ENCODE measurements around the gene PTPRD. TPM values are rescaled to one million over a fixed set of nuclear protein-coding genes. Genes with fewer than 3 reads are reported as not detected.

The PTPRD gene
- total RNA-seq, 1 experiment from 2014 or later, result not detected

GRCh38 chr9:8569823-8570222 is 2043.0 kb downstream of the PTPRD start:
- CTCF ChIA-PET, result no interaction called here
- Histone ChIP-seq H3K4me1 (ENCODE audit: control insufficient read depth, insufficient read depth, low read length) (no peaks in the 10 kb centered on the region), H3K4me3 (ENCODE audit: low read depth in 2 of 2, low read length in 2 of 2) (no peak overlapping the region), H3K27me3 (ENCODE audit: control insufficient read depth, insufficient read depth, low read length) (no peaks in the 10 kb centered on the region), H3K36me3 (ENCODE audit: control insufficient read depth, insufficient read depth, low read length) (no peaks in the 10 kb centered on the region), H3K9me3 (ENCODE audit: control insufficient read depth, insufficient read depth, low read depth, low read length) (no peaks in the 10 kb centered on the region), H3K27ac (ENCODE audit: low read length) (no peak overlapping the region)
- TF ChIP-seq, protein P1, sequence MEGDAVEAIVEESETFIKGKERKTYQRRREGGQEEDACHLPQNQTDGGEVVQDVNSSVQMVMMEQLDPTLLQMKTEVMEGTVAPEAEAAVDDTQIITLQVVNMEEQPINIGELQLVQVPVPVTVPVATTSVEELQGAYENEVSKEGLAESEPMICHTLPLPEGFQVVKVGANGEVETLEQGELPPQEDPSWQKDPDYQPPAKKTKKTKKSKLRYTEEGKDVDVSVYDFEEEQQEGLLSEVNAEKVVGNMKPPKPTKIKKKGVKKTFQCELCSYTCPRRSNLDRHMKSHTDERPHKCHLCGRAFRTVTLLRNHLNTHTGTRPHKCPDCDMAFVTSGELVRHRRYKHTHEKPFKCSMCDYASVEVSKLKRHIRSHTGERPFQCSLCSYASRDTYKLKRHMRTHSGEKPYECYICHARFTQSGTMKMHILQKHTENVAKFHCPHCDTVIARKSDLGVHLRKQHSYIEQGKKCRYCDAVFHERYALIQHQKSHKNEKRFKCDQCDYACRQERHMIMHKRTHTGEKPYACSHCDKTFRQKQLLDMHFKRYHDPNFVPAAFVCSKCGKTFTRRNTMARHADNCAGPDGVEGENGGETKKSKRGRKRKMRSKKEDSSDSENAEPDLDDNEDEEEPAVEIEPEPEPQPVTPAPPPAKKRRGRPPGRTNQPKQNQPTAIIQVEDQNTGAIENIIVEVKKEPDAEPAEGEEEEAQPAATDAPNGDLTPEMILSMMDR (IDR thresholded peaks at IDR 0.05), result no peak
- TF ChIP-seq TCF7L2 (IDR thresholded peaks at IDR 0.05; ENCODE audit: low read depth, low read length) (no peak), SIN3A (IDR thresholded peaks at IDR 0.05; ENCODE audit: borderline replicate concordance, insufficient read depth, low read depth, low read length) (no peak), POLR2AphosphoS5 (IDR thresholded peaks at IDR 0.05; ENCODE audit: low read depth, low read length) (no peak)
- TF ChIP-seq, protein P2, sequence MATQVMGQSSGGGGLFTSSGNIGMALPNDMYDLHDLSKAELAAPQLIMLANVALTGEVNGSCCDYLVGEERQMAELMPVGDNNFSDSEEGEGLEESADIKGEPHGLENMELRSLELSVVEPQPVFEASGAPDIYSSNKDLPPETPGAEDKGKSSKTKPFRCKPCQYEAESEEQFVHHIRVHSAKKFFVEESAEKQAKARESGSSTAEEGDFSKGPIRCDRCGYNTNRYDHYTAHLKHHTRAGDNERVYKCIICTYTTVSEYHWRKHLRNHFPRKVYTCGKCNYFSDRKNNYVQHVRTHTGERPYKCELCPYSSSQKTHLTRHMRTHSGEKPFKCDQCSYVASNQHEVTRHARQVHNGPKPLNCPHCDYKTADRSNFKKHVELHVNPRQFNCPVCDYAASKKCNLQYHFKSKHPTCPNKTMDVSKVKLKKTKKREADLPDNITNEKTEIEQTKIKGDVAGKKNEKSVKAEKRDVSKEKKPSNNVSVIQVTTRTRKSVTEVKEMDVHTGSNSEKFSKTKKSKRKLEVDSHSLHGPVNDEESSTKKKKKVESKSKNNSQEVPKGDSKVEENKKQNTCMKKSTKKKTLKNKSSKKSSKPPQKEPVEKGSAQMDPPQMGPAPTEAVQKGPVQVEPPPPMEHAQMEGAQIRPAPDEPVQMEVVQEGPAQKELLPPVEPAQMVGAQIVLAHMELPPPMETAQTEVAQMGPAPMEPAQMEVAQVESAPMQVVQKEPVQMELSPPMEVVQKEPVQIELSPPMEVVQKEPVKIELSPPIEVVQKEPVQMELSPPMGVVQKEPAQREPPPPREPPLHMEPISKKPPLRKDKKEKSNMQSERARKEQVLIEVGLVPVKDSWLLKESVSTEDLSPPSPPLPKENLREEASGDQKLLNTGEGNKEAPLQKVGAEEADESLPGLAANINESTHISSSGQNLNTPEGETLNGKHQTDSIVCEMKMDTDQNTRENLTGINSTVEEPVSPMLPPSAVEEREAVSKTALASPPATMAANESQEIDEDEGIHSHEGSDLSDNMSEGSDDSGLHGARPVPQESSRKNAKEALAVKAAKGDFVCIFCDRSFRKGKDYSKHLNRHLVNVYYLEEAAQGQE (IDR thresholded peaks at IDR 0.05; ENCODE audit: insufficient read depth in 1 of 2, low read depth in 2 of 2, low read length in 1 of 2), result no peak
- DNase-seq (ENCODE audit: low read depth, low spot score) (no peak), ATAC-seq (no peak)
- BruUV-seq (replicated peaks), result no TSS peak
- in situ Hi-C loops (cut with HindIII; ENCODE audit: low pct_unique_long_range_greater_than_20kb, low sequenced_read_pairs) (no loop called here), intact Hi-C loops (cut with micrococcal nuclease; ENCODE audit: unreplicated experiment) (no loop called here)
- POLR2A ChIA-PET, result no interaction called here

DNA sequence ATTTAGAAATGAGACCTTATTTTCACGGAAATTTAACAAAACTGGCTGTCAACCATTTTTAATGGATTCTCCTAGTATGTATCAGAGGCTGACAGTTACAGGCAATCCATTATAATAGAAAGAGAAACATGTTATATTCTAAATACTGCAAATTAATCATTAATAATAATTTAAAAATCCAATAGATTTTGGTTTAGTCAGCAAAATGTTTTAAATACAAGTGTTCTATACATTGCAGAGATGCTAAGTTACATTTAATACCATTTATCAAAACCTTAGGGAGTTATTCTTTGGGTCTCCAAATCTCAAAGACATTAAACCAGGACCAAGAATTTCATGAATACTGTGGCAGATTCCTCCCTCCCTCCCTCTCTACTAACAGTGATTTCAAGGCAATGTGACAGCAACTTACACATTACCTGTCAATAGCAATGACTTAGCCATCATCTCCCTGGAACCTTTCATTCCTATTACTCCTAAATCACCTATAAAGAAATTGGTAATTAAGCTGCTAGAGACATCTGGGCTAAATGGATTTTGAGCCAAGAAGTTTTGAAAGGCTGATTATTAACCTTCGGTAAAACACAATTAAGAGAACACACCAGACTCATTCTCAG is 2044.7 kb downstream of the PTPRD start:
- Histone ChIP-seq H3K4me3 (ENCODE audit: low read depth in 2 of 2, low read length in 2 of 2) (no peak overlapping the region), H3K9me3 (ENCODE audit: control insufficient read depth, insufficient read depth, low read depth, low read length) (no peaks in the 10 kb centered on the region), H3K27ac (ENCODE audit: low read length) (no peak overlapping the region), H3K4me1 (ENCODE audit: control insufficient read depth, insufficient read depth, low read length) (no peaks in the 10 kb centered on the region), H3K27me3 (ENCODE audit: control insufficient read depth, insufficient read depth, low read length) (no peaks in the 10 kb centered on the region), H3K36me3 (ENCODE audit: control insufficient read depth, insufficient read depth, low read length) (no peaks in the 10 kb centered on the region)
- no peak for ATAC-seq
- DNase-seq (ENCODE audit: low read depth, low spot score), result no peak
- TF ChIP-seq, protein P2 (IDR thresholded peaks at IDR 0.05; ENCODE audit: insufficient read depth in 1 of 2, low read depth in 2 of 2, low read length in 1 of 2), result no peak
- no peak for TF ChIP-seq SIN3A (IDR thresholded peaks at IDR 0.05; ENCODE audit: borderline replicate concordance, insufficient read depth, low read depth, low read length)
- no peak for TF ChIP-seq TCF7L2 (IDR thresholded peaks at IDR 0.05; ENCODE audit: low read depth, low read length)
- TF ChIP-seq, protein P1 (IDR thresholded peaks at IDR 0.05), result no peak
- no peak for TF ChIP-seq POLR2AphosphoS5 (IDR thresholded peaks at IDR 0.05; ENCODE audit: low read depth, low read length)
- in situ Hi-C loops (cut with HindIII; ENCODE audit: low pct_unique_long_range_greater_than_20kb, low sequenced_read_pairs), result no loop called here
- CTCF ChIA-PET, result no interaction called here
- POLR2A ChIA-PET, result no interaction called here
- intact Hi-C loops (cut with micrococcal nuclease; ENCODE audit: unreplicated experiment), result no loop called here
- BruUV-seq (replicated peaks), result no TSS peak
